GM21360 (cell line): Measurements from ENCODE around the gene SLC23A2.
"Not testable (repeated sequence)": the region's sequence is repeated elsewhere in the genome, so short reads cannot be mapped to it uniquely, and the experiment has no call there.

ENCODE experiments used
- ATAC-seq: cut with Tn5 transposase; IDR thresholded peaks from one replicate; pipeline ENCODE4 v1.9.1; 2021; ENCODE audit warnings: mild to moderate bottlenecking, moderate library complexity; ENCODE audit not compliant: unreplicated experiment

The SLC23A2 gene

DNA sequence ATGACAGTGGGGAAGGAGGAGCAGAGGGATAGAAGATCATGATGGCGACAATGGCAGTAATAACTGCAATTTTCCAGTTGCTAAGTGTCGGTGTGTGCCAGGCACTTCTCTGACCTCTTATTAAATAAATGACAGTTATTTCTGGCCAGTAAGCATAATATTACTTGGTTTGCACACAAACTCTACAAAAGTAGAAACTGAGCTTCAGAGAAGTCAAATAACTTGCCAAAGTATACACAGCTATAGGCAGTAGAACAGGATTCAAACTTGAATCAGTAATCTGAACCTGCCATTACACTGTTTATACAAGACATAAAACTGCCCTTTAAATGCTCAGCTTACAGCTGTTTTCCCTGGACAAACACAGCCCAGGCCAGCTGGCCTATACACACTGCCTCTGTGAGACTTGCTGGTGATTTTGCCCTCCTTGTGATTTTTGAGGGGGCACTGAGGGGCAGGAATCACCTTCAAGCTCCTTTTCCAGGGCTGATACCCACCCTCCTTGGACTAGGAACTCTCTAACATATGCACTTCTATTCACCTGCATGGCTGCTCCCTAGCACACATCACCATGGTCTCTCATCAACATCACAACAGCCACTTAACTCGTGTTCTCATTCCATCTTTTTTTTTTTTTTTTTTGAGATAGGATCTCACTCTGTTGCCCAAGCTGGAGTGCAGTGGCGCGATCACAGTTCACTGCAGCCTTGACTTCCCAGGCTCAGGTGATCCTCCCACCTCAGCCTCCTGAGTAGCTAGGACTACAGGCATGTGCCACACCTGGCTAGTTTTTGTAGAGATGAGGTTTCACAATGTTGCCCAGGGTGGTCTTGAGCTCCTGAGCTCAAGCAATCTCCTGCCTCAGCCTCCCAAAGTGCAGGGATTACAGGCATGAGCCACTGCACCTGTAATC lies 63.6 kb downstream of the SLC23A2 start:
- ATAC-seq, result no peak

DNA sequence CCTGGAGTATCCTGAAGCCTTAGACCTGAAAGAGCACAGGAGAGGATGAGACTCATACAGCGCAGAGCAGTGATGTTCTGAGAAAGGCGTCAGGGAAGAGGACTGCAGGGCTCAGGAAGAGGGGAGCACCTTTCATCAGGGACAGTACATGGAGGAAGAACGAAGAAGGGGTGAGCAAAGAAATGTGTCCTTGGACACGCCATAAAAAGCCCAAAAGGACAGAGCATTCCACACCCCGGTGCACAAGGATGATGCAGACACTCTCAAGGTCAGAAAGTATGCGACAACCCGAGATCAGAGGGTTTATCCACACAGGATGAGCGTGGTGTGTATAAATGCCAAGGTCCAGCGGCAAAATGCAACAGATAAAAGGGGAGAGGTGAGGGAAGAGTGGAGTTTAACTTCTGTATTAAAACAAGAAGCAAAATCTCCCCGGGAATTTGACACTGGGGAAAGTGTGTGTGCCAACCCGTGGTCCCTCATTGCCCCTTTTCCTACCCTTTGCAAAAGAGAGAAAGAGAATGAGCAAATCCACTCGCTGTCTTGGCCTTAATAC lies 64.4 kb downstream of the SLC23A2 start:
- ATAC-seq, result no peak

DNA sequence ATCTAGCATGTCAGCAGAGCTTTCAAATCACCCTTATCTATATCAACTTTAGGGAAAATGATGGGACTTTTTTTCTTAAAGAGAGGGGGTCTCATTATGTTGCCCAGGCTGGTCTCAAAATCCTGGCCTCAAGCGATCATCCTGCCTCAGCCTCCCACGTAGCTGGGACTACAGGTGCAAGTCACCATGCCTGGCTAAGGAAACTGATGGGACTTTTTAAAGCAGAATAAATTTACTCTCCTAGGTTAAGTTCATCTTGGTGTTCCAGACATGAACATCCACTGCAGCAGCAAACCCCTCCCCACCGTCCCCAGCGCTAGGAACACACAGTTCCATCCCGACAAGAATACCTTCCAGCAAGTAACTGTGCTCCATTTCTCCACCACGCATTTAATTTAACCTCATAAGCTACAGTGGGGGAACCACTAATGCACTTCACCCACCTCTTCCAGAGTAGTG lies 64.9 kb downstream of the SLC23A2 start:
- no peak for ATAC-seq

DNA sequence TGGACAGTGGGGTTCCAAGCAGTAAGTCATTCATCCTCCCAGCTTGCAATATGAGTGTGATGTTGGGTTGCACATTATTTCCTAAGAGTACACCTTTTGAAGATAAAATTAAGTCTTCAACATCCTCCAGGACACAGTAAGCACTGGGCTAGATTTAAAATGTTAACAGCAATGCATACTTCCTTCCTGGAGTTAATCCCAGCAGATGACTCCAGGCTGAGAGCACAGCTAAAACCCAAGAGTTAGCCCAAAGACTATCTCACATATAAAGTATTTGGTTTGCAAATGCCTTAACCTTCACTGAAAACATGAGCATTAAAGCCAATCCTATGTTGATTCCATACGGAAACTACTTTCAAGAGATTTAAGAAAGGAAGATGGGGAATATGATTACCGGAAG lies 69.2 kb downstream of the SLC23A2 start:
- no peak for ATAC-seq

DNA sequence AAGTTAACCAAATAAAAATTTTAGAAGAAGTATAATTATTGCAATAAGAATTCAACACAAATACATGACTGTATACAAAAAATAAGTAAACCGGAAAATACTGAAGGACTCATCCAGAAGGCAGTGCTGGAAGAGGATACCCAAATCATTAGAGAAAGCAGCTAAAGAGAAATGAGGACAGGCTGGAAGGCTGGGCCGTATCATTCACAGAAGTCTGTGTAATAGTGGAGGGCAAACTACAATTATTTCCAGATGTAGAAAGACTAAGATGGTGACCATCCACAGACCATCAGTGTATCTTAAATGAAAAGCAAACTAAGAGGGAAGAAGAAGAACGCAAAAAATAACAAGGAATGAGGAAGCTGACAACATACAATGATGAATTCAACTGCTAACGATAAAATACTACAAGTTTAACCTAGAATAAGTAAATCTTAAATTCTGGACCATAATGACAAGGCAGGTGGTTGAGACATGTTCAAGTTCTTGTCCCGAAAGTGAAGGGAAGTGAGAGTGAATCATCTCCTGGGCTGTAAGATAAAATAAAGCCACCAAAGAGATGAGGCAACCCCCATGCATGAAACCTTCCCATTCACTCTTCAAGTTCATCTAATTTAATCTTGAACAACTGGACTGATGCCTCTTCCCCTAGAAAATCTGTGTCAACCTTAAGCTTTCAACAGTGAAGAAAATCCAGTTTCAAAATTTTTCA lies 71.5 kb downstream of the SLC23A2 start:
- no peak for ATAC-seq

DNA sequence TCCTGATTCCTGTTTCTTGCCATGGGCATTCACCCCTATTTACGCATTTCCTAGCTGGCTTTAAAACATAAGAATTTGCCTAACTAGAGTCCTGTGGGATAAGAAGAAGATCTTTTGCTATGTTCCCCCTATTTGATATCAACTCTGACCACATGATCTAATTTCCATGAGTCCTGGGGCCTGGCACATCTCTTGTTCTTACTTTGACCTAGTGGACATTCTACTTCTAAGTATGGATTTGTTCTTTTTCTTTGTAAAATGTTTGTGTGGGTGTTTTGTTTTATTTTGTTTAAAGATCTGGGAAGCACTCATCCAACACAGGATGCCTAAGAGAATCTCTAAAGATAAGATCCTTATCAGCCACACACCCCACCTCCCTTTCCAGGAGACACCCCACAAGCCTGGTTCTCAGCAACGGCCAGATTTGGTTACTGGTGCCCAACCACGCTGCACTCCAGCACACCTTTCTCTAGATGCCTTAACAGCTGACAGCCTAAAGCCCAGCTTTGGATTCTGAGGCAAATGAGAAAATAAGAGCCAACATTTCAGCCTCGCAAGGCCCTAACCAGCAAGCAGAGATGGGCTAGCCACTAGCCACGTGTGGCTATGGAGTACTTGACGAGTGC lies 74.7 kb downstream of the SLC23A2 start:
- no peak for ATAC-seq

DNA sequence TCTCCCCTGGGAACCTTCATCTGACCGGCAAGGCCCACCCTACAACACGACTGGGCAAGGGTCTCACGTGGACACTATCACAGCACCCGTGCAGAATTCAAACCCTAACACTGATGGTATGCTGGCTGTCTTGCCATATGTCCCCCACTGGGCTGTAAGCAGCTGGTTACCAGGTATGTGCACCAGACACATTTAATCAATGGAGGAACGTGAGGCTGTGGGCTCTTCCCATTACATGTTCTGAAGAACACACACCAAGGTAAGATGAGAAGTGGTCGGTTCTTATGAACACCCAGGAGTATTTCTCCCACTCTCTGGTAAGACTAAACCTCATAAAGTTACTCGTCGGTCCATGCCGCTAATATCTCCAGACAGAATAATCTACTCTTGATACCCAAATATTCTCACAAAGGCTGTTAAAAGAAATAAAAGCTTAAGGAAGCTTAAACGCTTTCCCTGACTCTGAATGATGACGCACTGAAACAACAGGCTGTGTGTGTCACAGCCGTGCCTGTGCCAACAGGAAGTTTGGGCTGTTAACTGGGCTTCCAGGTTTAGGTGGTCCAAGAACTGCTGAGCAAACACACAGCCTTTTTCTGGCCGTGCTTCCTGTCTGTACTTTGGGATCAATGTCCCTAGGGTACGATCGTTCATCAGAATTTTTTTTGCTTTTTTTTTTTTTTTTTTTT lies 75.3 kb downstream of the SLC23A2 start:
- ATAC-seq, result no peak

DNA sequence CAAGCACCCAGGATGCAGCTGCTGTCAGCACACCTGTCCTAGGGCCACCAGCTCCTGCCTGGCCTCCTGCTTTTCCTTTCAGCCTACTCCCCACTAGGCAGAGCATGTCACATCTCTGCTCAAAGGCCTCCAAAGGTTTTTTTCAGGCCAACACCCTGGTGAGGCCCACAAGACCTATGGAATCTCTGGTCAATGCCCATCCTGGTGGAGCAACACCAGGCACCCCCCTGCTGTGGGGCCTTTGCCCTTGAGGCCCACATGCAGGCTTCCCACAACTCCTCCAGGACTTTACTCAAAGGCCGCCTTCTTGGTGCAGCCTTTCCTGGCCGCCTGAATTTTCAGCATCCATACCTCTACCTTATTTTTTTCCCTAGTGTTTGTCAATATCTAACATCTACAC lies 76.9 kb downstream of the SLC23A2 start:
- ATAC-seq, result no peak

DNA sequence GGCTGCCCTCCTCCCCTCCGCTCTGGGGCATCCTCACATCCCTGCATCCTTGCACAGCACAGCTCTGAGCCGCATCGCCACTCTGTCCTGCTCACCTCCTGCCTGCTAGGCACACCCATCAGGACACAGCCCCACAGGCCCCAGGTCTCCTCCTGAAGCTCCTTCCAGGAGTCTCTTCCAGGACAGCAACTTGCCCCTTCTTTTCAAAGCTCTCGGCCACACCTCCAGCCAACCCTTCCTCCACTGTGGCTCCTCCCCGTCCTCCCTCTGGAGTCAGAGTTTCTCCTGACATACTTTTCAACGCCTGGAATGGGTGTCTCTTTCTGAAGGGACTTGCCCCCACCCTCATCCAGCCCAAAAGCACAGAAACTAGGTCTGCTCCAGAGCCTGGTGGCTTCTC lies 77.3 kb downstream of the SLC23A2 start:
- no peak for ATAC-seq

DNA sequence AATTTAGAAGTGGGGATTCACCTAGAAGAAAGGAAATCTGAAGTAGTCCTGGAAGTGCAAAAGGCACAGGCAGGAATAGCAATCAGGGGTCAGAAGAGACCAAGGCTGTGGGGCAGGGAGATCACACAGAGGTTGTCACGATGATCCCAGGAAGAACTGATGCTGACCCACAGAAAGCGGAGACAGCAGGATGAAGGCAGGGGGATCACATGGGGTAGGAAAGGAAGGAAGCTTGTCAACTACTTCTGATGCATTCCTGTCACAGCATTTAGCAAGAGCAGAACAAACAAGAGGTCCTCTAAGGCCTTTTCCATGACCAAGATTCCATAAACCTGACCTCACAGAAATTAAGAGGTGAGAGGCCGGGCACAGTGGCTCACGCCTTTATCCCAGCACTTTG lies 79.1 kb downstream of the SLC23A2 start:
- no peak for ATAC-seq

DNA sequence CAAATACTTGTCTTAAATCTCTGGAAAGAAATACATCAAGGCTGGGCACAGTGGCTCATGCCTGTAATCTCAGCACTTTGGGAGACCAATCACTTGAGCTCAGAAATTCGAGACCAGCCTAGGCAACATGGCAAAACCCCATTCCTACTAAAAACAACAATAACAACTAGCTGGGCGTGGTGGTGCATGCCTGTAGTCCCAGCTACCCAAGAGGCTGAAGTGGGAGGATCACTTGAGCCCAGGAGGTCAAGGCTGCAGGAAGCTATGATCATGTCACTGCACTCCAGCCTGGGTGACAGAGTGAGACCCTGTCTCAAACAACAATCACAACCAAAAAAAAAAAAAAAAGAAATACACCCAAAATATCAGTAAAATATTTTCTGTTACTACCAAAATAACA lies 80.0 kb downstream of the SLC23A2 start:
- not testable (repeated sequence) for ATAC-seq

DNA sequence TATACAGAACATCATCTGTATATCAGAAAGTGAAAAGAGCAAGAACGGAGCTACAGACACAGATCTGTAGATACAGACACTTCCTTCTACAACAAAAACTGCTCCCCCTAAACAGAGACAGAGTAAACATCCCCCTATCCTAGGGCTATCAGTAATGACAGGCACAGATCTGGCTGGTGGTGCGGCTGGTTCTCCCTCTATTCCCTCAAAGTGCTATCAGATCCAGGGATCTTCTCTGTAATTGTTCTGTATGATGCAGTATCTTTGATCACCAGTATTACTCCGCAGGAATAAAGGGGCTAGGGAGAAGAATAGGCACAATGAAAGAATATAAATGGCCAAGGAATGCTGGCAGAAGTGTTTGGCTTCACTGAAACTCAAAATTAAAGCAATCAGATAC lies 80.7 kb downstream of the SLC23A2 start:
- ATAC-seq, result no peak

DNA sequence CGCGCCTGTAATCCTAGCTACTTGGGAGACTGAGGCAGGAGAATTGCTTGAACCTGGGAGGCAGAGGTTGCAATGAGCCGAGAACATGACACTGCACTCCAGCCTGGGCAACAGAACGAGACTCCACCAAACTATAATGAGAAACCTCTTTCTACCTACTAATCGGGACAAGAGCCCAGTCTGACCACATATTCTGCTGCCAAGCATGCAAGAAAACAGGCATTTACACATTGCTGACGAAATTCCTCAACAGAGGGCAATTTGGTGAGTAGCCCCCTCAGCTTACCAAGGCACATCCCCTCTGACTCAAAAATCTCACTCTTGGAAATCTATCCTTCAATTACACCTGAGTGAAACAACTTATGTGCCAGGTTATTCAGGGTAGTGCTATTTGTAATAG lies 81.2 kb downstream of the SLC23A2 start:
- ATAC-seq, result no peak

DNA sequence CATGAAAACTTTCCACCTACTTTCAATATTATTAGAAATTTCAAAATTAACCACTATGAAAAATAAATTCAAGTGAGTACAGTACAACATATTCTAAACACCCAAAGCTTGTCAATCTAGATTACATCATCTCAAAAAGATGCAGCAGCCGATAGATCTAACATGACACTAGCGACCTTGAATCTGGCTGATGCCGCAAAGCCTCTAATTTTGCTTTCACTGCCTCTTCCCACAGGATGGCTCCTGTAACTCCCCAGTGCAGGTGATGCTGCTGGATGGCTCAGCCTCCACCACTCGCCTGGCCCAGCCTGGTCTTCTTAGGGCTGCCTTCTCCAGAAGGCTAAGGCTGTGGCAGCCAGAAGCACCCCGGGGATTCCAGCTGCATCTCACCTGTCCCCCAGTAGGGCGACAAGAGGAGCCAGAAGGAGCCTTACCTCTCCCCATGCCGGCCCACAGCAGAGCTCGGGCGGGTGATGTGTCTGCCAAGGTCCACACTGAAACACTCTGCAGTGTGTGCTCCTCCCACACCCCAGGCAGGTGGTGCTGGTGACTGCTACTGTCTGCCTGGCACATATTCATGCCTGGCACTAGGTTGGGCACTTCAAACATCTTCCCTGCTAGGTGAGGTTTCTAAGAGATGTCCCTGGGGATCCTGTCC lies 82.1 kb downstream of the SLC23A2 start:
- no peak for ATAC-seq

DNA sequence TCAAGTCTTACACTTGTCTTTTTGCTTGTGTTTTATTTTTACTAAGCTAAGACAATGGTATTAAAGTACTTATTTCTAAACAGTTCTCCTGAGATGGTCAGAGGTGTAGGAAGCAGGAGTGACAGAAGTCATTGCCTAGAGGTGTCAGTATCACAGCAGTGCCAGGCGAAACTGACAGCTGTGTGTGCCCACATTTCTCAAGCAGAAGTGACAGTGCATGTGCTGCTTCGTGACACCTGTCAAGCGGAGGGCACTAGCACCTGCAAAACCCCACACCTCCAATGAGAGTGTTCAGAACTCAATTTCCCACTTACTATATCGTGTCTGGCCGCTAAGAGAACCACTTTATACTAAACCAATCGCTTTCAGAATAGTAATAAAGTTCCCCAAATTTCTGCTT lies 82.8 kb downstream of the SLC23A2 start:
- ATAC-seq, result no peak

DNA sequence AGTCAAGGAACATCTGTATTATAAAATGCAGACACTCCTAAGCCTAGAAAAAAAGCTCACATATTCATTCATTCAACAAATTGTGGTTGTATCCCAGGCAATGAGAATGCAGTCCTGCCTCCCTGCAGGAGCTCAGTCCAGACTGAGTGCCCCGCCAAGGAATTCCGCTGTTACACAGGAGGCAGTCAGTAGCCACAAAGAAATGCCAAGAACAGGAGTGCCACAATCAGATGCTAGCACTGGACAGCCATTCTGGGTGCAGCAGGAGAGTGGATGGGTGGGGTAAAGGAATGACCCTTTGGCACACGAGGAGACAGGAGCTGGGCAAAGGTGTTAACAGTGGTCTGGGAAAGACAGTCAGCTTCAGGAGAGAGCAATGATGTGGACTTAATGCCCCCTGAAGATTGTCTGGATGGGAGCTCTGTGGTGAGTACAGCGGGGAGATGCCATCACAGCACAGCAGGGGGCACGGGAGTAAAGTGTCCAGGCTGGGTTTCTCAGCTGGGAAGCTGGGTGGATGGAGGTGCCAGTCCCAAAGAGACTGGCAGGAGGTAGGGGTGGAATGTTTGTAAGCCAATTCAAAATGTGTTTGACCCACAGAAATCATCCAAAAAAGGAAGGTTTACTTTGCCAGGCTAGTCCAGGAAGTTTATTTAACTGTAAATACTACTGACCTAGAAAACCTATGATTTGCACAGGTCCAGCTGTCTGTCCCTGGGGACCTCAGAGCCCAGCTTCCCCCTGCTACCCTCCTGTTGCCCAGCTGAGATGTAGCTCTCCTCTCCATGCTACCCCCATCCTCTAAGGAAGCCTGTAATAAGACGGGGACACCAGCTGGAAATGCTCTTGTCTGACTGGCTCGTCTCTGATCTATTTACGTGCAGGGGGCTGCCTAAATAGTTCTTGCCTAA lies 84.1 kb downstream of the SLC23A2 start:
- no peak for ATAC-seq

DNA sequence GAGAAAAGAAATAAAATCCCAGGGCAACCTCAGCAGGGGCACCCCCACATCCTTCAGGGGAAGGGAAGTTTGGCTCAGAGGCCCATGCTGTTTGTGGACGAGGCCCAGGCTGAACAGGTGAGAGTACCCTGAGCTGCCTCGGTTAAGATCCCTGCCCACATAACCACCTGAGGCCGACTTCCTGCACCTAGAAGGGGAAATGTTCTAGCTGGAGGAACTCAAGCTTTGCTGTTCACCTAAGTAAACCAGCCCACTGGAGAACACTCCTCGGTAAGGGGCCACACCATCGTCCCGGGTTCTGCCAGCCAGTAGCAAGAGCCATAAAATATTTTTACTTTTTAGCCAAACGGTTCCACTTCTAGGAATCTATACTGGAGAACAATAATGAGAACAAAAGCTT lies 88.2 kb downstream of the SLC23A2 start:
- no peak for ATAC-seq

DNA sequence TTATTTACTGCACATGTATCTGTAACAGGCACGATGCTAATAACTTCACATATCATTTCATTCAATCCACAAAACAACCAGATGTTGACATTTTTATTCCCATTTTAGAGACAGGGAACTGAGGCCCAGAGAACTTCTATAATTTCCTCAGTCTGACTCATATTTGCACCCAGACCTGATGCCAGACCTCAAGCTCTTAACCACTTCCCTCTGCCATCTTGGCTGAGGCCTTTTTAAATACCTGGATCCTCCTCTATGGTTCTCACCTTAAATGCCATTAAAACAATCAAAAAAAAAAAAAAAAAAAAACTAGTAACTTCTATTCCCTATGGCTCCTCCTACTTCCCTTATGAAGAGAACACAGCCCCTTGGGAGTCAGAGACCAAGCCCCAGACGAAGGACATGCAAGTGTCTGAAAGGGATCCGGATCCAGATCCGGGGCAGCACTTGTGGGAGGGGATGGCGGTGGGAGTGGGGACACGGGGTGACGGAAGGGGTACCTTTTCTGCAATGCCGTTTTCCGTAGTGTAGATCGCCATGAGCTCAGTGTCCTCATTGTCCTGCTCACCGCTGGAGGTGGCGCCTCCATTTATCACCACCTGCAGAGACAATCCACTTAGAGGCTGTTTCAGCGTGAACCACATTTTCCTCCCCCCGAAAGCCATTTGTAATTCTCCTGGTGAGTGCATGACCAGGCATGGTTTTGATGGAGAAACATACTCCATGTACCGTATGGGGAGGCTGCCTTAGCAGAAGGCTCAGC lies 88.7 kb downstream of the SLC23A2 start:
- no peak for ATAC-seq

DNA sequence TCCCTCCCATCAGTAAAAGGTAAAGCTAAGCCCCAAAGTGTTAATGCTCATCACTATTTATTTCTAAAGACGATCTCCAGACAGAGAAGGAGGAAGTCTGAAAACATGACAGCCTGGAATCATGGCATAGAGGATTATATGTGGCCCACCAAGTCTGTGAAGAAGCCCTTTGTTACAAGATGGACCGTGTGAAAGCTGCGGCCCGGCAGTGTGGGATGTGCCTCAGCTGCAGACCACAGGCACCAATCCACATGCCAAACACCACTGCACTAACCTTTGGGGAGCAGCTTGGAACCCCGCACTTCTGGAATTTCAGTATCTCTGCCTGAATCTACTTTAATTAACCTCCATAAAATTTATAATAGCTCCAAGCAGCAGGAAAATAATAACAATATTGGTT lies 90.4 kb downstream of the SLC23A2 start:
- no peak for ATAC-seq
